Stimulated activated CD4-positive, alpha-beta T cell treated with anti-CD3 and anti-CD28 coated beads, Interleukin-12 subunit alpha, Interleukin-12 subunit beta, amount 100 ng/mL, for 4 hours (primary cell): ENCODE results near the gene TBCK.
"Not testable (repeated sequence)": the region's sequence is repeated elsewhere in the genome, so short reads cannot be mapped to it uniquely, and the experiment has no call there.

Experiments
- DNase-seq: peaks from one replicate; pipeline ENCODE4 v3.0.0-alpha.2; 2020

TBCK gene

DNA sequence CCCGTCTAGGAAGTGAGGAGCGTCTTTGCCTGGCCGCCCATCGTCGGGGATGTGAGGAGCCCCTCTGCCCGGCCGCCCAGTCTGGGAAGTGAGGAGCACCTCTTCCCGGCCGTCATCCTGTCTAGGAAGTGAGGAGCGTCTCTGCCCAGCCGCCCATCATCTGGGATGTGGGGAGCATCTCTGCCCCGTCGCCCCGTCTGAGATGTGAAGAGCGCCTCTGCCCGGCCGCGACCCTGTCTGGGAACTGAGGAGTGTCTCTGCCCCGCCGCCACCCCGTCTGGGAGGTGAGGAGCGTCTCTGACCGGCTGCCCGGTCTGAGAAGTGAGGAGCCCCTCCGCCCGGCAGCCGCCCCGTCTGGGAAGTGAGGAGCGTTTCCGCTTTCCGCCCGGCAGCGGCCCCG is 5.2 kb upstream of the TBCK start:
- DNase-seq = not testable (repeated sequence)

DNA sequence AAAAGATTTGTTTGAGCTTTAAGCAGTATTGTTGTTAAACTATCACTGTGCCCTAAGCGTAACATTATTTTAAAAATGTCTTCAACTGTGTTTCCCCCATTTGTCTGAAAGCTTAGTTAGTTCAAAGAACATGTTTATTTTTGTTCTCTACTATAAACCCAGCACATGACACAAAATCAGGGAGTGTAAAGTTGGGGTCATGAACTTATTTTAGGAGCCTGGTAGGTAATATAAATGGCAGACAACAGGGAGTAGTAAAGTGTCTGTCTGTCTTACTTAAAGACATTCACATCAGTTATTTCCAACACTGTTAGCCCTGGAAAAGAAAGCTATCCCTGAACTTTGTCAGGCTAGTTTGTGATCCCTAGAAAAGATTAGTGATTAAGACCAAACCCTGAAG is 4.2 kb upstream of the TBCK start:
- no peak for DNase-seq

DNA sequence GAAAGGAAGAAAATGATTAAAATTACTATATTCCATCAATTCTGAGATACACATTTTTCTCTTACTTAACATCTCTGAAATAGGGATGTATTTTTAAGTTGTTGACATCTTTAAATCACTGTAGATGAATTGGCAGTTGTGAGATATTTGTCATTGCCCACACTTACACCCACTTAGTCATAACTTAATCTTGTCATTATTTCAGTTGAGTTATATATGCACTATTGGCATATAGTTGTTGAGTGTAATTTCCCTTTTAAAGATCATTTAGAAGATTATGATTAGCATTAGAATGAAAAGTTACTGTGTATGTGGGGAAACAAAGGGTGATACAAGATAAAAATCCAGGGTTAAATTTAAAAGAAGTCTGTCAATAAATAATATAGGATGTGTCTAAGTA is 2.5 kb upstream of the TBCK start:
- no peak for DNase-seq

DNA sequence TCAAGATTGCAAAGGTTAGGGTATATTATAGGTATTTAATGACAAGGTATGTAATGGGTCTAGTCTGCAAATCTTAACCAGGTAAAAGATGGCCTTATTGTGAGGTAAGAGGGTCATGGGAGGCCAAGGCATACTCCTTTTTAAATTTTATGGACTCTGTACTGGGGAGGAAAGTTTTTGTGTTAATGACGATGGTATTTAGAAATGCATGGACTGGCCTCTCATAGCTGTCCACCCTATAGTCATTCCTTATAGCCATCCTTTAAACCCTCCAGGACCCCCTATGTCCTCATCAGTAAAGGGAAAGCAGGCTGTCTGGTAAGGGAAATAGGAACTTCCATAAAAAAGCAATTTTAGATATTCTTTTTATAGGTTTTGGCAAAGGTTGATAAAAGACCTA is 1.8 kb upstream of the TBCK start:
- no peak for DNase-seq

DNA sequence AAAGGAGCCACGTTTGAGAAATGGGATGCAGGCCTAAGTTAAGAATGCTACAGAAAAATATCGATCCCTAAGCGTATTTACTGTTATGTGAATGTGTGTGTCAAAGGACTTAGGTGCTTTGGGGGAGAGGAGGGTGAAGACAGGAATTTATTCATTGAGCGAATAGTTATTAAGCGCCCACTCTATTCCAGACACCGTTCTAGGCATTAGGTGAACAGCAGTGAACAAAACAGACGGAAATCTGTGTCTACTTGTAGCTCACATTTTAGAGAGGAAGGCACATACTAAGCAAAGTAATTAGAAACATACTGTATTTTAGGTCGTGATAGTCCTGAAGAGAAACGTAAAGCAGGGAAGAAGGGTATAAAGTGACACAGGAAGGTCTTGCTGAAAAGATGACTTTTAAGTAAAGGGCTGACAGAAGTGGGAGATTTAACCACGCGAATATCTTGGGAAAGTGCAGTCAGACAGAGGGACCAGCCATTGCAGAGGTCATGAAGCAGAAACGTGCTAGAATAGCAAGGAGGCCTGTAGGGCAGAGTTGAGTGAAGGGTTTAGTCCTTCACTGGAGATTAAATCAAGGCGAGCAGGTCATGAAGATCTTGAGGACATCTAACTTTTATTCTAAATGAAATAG is 882 bp upstream of the TBCK start:
- DNase-seq = no peak

DNA sequence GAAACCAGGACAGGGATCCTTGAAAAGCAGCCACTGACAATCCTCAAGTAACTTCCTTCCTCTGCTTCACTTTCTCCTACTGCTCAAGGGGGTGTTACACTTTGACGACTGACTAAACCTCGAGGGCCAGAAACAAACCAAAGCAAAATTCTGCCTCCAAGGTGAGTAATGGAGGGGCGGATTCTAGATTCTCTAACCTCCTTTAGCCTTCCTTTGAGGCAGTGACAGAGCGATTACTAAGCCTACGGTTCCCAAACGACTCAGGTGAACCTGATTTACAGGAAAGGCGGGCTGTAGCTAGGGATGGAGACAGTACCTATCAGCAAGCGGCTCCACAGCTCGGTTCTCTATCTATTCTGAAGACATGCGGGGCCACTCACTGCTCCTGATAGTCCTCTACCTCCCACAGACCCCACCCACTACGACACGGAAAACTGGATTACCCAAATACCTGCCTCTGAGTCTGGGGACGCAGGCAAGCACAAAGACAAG is 487 bp downstream of the TBCK start:
- no peak for DNase-seq

DNA sequence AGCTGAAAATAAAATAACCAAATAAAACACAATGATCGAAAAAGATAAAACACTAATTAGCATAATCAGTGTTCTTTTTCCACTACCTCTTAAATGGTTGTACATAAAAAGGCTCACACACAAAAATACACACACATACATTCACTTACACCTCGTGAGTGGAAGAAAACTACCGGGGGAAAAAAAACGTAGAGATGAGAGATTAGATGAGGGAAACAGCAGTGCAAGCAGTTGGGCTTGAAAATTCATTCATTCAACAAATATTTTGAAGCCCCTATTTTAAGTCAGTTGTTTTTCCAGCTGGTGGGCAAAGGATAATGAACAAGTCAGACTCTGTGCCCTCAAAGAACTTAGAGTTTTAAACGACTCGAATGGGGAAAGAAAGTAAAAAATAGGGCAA is 1.0 kb downstream of the TBCK start:
- no peak for DNase-seq

DNA sequence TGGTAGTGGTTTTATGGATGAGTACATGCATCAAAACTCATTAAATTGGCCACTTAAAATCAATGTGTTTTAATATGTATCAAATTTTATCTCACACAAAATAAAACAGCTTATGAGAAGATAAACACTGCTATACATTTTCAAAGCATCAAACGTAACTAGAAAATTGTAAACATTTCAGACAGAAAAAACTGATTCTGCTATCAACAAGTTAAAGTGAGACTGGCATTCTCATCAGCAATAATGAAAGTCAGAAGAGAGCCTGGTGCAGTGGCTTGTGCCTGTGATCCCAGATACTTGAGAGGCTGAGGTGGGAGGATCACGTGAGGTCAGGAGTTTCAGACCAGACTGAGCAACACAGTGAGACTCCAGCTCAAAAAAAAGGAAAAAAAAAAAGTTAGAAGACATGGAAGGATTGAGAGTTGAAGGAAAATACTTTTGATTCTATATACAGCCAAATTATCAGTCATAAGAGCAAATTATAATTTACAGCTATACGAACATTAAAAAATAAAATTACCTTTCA is 2.9 kb downstream of the TBCK start:
- DNase-seq = no peak

DNA sequence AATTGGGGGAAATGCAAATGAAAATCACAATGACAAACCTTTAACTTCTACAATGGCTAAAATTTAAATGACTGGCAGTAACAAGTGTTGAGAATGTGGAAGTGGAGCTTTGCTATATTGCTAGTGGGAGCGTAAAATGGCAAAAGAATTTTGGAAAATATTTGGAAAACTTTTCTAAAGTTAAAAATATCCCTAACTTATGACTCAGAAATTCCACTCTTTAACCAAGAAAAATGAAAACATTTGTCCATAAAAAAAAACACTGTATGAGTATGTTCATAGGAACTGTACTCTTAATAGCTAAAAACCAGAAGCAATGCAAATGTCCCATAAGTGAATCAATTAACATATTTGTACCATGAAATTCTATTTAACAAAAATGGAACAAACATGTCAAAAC is 3.6 kb downstream of the TBCK start:
- no peak for DNase-seq

DNA sequence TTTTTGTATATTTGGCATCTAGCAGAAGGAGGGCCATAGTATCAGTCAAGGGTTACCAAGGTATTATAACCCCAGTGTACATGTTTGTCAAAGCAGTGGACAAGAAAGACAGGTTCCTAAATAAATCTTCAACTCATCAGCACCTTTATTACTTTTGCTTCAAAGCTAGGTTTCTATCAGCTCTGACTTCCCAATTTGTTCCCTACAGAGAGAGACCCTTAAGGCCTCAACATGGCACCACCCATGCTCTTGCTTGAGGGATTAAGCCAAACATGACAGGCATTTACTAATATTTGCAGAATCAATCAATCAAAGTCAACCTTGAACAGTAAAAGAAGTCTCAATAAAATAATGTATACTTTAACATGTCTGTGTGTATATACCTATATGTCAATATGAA is 9.4 kb downstream of the TBCK start:
- DNase-seq = no peak

DNA sequence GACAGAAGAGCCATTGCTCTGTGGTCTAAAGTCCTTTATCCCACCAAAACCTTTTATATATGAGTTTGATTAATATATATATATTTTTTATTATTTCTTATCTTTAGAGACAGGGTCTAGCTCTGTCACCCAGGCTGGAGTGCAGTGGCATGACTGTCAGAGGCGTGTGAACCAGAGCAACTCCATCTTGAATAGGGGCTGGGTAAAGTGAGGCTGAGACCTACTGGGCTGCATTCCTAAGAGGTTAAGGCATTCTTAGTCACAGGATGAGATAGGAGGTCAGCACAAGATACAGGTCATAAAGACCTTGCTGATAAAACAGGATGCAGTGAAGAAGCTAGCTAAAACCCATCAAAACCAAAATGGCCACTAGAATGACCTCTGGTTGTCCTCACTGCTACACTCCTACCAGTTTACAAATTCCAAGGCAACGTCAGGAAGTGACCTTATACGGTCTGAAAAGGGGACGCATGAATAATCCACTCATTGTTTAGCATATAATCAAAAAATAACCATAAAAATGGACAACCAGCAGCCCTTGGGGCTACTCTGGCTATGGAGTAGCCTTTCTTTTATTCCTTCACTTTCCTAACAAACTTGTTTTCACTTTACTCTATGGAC is 10.5 kb downstream of the TBCK start:
- DNase-seq = no peak

DNA sequence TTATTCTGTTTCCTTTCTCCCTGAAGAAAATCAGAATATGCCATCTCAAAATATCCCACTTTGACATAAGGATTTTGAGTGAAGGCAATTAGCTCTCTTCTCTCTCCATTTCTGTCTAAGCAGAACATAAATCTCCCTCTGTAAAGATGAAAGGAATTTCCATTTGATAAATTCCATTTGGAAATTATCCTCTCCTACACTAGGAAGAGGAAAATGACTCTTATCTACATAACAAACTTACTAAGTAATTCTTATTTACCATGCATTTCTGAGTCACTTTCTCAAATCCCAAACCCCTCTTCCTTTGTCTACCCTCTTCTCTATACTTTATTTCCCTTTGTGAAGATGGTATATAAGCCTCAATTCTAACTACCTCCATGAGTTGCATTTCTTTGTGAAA is 11.4 kb downstream of the TBCK start:
- no peak for DNase-seq

DNA sequence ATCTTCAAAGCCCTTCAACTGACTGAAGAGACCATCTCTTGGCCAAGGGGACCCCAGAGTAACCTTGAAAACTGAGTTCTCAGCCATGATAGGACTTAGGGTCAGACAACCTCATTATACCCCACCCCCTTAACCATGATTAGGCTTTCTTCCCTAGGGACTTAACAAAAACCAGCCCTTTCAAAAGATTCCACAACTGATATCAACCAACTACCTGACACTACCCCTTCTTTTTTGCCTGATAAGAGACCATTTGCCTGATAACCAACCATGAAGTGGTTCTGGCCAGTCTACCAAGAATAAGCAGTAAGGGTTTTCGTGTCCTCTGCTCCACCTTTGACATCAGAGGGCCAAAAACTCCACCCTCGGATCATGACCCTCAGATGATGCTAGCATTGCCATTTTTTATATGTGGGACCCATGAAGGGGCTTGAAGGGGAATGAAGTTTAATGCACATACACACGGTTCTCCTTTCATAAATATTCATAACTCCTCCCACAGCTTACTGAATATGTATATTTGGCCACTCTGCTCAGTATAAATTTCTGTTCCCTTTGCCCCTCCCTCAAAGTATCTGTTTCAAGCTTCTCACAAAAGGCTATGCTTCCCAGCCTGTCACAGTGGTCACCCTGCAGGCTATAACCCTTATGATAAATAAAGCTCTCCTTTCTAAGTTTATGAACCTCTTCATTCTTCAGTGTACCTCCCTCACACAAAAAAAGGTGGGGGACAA is 12.3 kb downstream of the TBCK start:
- DNase-seq = no peak

DNA sequence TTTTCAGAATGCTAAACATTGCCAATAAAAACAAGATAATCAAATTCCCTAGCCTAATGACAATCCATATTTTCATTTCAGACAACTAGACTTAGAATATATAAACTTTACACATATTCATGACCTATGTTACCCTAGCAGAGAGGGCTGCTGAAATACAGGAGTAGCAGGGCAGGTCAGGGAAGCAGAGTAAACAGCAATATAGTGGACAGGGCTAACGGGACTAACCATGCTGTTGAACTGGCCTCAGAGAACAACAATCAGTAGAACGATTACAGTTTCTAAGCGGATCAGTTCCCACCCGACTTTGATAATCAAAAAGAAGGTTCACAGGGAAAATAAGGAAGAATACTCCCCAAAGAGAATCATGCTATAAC is 14.0 kb downstream of the TBCK start:
- no peak for DNase-seq

DNA sequence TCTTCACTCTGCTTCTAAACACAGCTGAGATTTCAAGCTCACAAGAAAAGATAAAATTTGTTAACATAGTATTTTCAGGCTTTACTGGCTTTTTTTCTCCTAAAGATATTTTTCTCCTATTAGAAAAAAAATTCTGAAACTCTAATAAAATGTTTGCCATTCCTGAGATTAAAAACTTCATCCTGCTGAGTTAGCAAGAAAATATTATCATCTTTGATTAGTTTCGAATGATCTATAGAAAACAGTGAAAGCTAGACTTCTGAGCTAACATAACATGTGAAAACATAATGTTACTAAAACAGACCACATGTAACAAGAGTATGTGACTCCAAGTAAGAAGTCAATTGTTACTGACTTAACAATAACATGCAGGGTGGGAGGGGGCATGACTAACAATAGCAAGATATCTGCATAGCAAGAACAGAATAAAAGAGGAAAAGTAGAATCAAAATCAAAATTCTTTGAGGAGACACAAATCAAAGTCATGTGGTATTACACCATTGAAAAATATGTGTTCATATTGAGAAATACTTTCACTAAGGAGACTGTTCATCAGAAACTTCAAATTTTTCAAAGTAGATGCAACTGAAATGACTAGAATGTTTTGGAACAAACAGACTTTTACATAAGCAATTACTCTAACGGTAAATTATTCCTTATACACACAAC is 14.5 kb downstream of the TBCK start:
- DNase-seq = no peak

DNA sequence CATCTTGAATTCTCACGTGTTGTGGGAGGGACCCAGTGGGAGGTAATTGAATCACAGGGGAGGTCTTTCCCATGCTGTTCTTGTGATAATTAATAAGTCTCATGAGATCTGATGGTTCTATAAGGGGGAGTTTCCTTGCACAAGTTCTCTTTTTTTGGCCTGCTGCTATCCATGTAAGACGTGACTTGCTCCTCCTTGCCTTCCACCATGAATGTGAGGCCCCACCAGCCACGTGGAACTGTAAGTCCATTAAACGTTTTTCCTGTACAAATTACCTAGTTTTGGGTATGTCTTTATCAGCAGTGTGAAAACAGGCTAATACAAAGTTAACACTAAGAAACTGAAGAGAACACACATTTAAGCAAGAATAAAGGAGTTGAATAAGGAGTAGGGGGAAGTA is 16.0 kb downstream of the TBCK start:
- DNase-seq = no peak

DNA sequence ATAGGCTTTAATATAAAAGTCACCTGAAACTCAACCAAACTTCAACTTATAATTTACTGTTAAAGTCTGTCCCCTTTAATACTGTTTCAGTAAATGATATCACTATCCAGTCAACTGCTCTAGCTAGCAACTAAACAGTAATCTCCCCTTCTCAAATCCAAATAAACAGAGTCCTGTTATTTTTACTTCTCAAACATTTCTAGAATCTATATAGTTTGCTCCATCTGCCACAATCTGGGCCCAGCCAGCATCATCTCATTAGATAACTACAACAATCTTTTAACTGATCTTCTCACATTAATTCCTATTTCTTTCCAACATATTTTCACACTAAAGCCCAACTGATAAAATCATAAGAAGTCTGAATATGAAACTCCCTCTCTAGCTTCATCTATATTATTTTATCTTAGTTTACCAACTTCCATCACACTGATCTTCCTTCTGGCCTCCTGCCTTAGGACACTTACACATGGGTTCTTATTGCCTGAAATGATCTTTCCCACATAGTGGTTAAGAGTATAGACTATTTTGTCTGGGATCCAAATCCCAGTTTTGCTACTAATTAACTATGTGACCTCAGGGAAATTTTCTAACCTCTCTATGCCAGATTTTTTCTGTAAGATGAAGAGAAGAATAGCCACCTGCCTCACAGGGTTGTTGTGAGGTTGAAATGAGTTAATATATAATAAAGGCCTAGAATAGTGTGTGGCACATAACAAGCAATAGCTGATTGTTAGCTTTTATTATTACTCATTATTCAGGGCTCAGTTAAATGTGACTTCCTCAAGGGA is 18.6 kb downstream of the TBCK start:
- no peak for DNase-seq

DNA sequence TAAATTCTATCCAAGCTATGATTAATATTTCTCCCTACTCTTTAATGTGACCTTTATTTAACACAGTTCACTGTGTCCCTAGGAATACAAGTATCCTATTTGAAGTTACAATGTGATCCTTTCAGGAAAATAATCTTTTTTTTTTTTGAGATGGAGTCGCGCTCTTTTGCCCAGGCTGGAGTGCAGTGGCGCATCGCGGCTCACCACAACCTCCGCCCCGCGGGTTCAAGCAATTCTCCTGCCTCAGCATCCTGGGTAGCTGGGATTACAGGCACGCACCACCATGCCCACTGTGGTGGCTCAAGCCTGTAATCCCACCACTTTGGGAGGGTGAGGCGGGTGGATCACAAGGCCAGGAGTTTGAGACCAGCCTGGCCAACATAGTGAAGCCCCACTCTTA is 21.9 kb downstream of the TBCK start:
- DNase-seq = no peak

DNA sequence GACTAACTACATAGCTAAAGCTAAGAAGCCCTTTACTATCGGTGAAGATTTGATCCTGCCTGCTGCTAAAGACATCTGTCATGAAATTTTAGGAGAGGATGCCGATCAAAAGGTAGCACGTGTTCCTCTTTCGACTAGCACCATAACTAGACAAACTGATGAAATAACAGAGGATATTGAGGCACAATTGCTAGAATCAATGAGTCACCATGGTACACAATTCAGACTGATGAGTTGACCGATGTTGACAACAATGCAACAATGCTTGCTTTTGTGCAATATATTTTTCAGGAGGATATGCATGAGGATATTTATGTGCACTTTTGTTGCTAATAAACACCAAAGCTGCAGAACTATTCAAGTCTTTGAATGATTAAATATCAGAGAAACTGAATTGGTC is 24.3 kb downstream of the TBCK start:
- no peak for DNase-seq

DNA sequence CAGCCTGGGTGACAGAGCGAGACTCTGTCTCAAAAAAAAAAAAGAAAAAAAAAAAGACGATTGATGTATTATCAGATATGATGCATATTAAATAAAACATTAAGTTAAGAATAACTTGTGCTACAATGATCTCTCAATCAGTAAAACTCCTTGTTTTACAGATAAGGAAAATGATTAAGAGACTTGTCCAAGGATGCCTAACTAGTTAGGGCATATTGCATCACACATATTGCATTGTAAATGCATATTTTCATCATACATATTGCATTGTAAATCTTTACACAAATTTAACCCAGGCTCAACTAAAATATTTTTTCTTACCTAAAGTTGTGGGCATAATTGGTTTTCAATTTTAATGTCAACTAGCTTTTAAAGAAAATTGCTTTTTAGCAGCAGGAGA is 26.3 kb downstream of the TBCK start:
- no peak for DNase-seq

DNA sequence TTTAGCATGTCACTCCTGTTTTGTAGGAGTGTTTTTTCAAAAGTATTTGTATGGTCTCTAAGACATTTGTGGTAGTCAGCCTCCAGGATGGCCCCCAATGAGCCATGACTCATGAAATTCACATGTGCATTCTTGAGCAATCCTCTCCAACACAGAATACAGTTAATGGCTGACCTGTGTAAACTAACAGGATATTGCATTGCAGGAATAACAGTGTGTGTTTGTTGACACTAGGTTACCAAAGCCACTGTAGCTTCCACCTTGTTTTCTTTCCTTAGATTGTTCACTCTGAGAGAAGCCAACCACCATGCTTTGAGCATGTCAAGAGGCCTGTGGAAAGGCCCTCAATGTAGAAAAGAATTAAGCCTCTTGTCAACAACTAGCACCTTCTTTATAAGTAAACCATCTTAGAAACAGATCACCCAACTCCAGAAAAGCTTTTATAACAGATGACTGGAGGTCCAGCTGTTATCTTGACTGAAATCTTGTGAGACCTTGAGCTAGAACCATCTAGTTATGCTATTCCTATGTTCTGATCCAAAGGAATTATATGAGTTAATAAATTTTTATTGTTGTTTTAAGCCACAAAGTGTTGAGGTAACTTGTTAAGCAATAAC is 28.5 kb downstream of the TBCK start:
- DNase-seq = no peak

DNA sequence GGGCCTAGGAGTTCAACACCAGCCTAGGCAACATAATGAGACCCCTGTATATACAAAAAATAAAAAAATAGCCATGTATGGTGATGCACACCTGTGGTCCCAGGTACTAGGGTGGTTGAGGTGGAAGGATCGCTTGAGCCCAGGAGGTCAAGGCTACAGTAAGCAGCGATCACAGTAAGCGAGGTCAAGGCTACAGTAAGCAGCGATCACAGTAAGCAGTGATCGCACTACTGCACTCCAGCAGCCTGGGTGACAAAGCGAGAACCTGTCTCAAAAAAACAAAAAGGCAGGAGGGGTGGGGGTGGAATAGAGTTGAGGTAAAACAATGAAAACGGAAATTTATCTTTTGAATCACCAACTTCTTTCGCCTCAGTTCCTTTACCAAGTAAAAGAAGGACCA is 29.4 kb downstream of the TBCK start:
- DNase-seq = no peak
